HepG2 (cell line): ENCODE measurements around the gene HUNK. TPM values are rescaled to one million over a fixed set of nuclear protein-coding genes. Genes with fewer than 3 reads are reported as not detected.

Experiments
- ATAC-seq: fragments of 200-7000 bp; cut with Tn5 transposase; 3 replicates; pipeline ENCODE4 v1.9.1; 2020; ENCODE audit warnings: mild to moderate bottlenecking, moderate library complexity
- BruUV-seq: library from RNA; stranded (reverse); fragments of 400-500 nt; replicated peaks from 2 replicates; lab custom pipeline; 2021; lab: Mats Ljungman, UMichigan
- CTCF ChIA-PET: fragments of 300-600 bp; formaldehyde crosslinking; extraction: SDS; loops from one replicate; lab custom pipeline; 2021; ENCODE audit warnings: low total read pairs, inconsistent platforms, low intra/inter-chr PET ratio; lab: Yijun Ruan, JAX
- POLR2A ChIA-PET: fragments of 350-600 bp; sonication (Branson Sonifier 250); formaldehyde crosslinking; loops from one replicate; lab custom pipeline; 2020; ENCODE audit warnings: antibody characterized with exemption, inconsistent platforms; lab: Yijun Ruan, JAX
- DNase-seq: peaks from one replicate; pipeline ENCODE4 v3.0.0-alpha.2; 2015; ENCODE audit warnings: low spot score
- FAIRE-seq: peaks from 3 replicates; lab custom pipeline; 2011; peaks lifted over from hg19 to GRCh38; lab: Jason Lieb, UNC
- H2AFZ ChIP-seq: one replicate; pipeline ENCODE4 v1.6.1; 2011; ENCODE audit warnings: low read length, inconsistent platforms
- H3K27ac ChIP-seq: fragments of 300-600 bp; 3 replicates; pipeline ENCODE4 v1.8.0; 2011; ENCODE audit warnings: mixed run types, mild to moderate bottlenecking, mixed read lengths, low read length, inconsistent platforms; ENCODE audit not compliant: insufficient read depth; ENCODE audit errors: extremely low read length
- H3K27me3 ChIP-seq, 2 experiments: fragments of 200-600 bp in 1 of 2; 2 replicates in 1 of 2; 3 replicates in 1 of 2; pipeline versions ENCODE4 v1.6.0 to v1.8.0; 2011; ENCODE audit warnings: low read length in 2 of 2, mild to moderate bottlenecking in 2 of 2, moderate library complexity in 2 of 2, inconsistent platforms in 1 of 2; ENCODE audit not compliant: insufficient read depth in 2 of 2, control insufficient read depth in 1 of 2
- H3K36me3 ChIP-seq, 2 experiments: fragments of 200-600 bp in 1 of 2; replicated peaks in 1 of 2; 2 replicates in 1 of 2; 3 replicates in 1 of 2; pipeline versions ENCODE4 v1.5.1 to v1.8.0; 2011; ENCODE audit warnings: low read length in 2 of 2, inconsistent platforms in 1 of 2; ENCODE audit not compliant: insufficient read depth in 2 of 2, control insufficient read depth in 1 of 2
- H3K4me1 ChIP-seq: 2 replicates; pipeline ENCODE4 v1.5.1; 2012; ENCODE audit warnings: low read length, inconsistent platforms; ENCODE audit not compliant: insufficient read depth
- H3K4me2 ChIP-seq: 2 replicates; pipeline ENCODE4 v1.6.0; 2011; ENCODE audit warnings: low read depth, low read length, inconsistent platforms
- H3K4me3 ChIP-seq, 3 experiments: fragments of 200-600 bp in 1 of 3; sonication (generic), shearing (Covaris generic) in 1 of 3; replicated peaks in 1 of 3; 2 replicates each; pipeline ENCODE4 v1.5.1; 2011 to 2016; ENCODE audit warnings: low read length in 3 of 3, inconsistent platforms in 2 of 3, low read depth in 2 of 3, mild to moderate bottlenecking in 2 of 3, control low read depth in 1 of 3, mixed read lengths in 1 of 3; ENCODE audit not compliant: insufficient read depth in 1 of 3
- H3K79me2 ChIP-seq: one replicate; pipeline ENCODE4 v1.6.1; 2011; ENCODE audit warnings: low read length, inconsistent platforms; ENCODE audit not compliant: insufficient read depth
- H3K9ac ChIP-seq: 2 replicates; pipeline ENCODE4 v1.6.0; 2011; ENCODE audit warnings: mild to moderate bottlenecking, low read depth, low read length, inconsistent platforms; ENCODE audit not compliant: insufficient read depth
- H3K9me3 ChIP-seq: 2 replicates; pipeline ENCODE4 v1.5.1; 2012; ENCODE audit warnings: mild to moderate bottlenecking, low read length
- H4K20me1 ChIP-seq: 2 replicates; pipeline ENCODE4 v1.6.0; 2011; ENCODE audit warnings: inconsistent platforms, mild to moderate bottlenecking, low read length, moderate library complexity; ENCODE audit not compliant: insufficient read depth
- ARNT ChIP-seq: fragments of 450-650 bp; IDR thresholded peaks from 2 replicates; pipeline ENCODE4 v1.6.1; 2017
- CBFB ChIP-seq: sonication (generic); formaldehyde crosslinking; IDR thresholded peaks from 2 replicates; pipeline ENCODE4 v1.4.0; 2020; ENCODE audit warnings: missing genetic modification reagents
- GATAD1 ChIP-seq: IDR thresholded peaks from 2 replicates; pipeline ENCODE4 v1.6.1; 2016; ENCODE audit warnings: missing genetic modification reagents, missing compliant biosample characterization
- HDAC2 ChIP-seq: sonication (generic); formaldehyde crosslinking; IDR thresholded peaks from 2 replicates; pipeline ENCODE4 v1.4.0; 2020; ENCODE audit warnings: missing genetic modification reagents
- HNF4G ChIP-seq, 2 experiments: sonication (generic) in 1 of 2; formaldehyde crosslinking in 1 of 2; IDR thresholded peaks; 2 replicates each; pipeline versions ENCODE4 v1.4.0 to v1.6.1; 2011 to 2020; ENCODE audit warnings: borderline replicate concordance in 2 of 2, low read depth in 2 of 2, mild to moderate bottlenecking in 2 of 2, low read length in 1 of 2, missing genetic modification reagents in 1 of 2, moderate library complexity in 1 of 2
- JUN ChIP-seq: sonication (generic); formaldehyde crosslinking; IDR thresholded peaks from 2 replicates; pipeline ENCODE4 v1.4.0; 2020; ENCODE audit warnings: mild to moderate bottlenecking, missing genetic modification reagents
- KDM6A ChIP-seq: IDR thresholded peaks from 2 replicates; pipeline ENCODE4 v1.6.1; 2016; ENCODE audit warnings: low read depth
- MIER2 ChIP-seq: IDR thresholded peaks from 2 replicates; pipeline ENCODE4 v1.6.1; 2016; ENCODE audit warnings: missing biosample characterization, missing genetic modification reagents
- NBN ChIP-seq: fragments of 450-650 bp; conservative IDR thresholded peaks from 2 replicates; pipeline ENCODE4 v1.6.1; 2017
- RBM22 ChIP-seq: fragments of 200-400 bp; formaldehyde crosslinking; optimal IDR thresholded peaks from 2 replicates; pipeline ENCODE3; 2017; ENCODE audit warnings: mild to moderate bottlenecking, low read length, moderate library complexity
- SP1 ChIP-seq, 2 experiments: fragments of 450-650 bp in 1 of 2; sonication (generic) in 1 of 2; formaldehyde crosslinking in 1 of 2; IDR thresholded peaks; 2 replicates each; pipeline versions ENCODE4 v1.4.0 to v1.6.1; 2016 to 2020; ENCODE audit warnings: missing genetic modification reagents in 1 of 2
- TRIM24 ChIP-seq: sonication (generic); formaldehyde crosslinking; IDR thresholded peaks from 2 replicates; pipeline ENCODE4 v1.8.0; 2022; ENCODE audit warnings: mild to moderate bottlenecking, missing genetic modification reagents
- WIZ ChIP-seq: sonication (generic); formaldehyde crosslinking; IDR thresholded peaks from 2 replicates; pipeline ENCODE4 v1.5.1; 2020; ENCODE audit warnings: mild to moderate bottlenecking, missing genetic modification reagents
- ZFX ChIP-seq: sonication (generic); formaldehyde crosslinking; IDR thresholded peaks from 2 replicates; pipeline ENCODE4 v1.4.0; 2020; ENCODE audit warnings: mild to moderate bottlenecking, low read depth, missing genetic modification reagents, moderate library complexity
- ZMYM4 ChIP-seq: sonication (generic); formaldehyde crosslinking; IDR thresholded peaks from 2 replicates; pipeline ENCODE4 v1.8.1; 2023; ENCODE audit warnings: mild to moderate bottlenecking, missing genetic modification reagents
- ZNF160 ChIP-seq: sonication (generic); formaldehyde crosslinking; IDR thresholded peaks from 2 replicates; pipeline ENCODE4 v1.8.0; 2022; ENCODE audit warnings: mild to moderate bottlenecking, inconsistent platforms, missing genetic modification reagents
- ZNF256 ChIP-seq: sonication (generic); formaldehyde crosslinking; conservative IDR thresholded peaks from 2 replicates; pipeline ENCODE4 v1.4.0; 2020; ENCODE audit warnings: missing genetic modification reagents
- ZNF543 ChIP-seq: sonication (generic); formaldehyde crosslinking; IDR thresholded peaks from 2 replicates; pipeline ENCODE4 v1.4.0; 2020; ENCODE audit warnings: mild to moderate bottlenecking, missing genetic modification reagents
- WGBS: methylation state at CpG from one replicate; pipeline ENCODE4 v1.1.6; 2017; ENCODE audit warnings: low lambda C conversion rate; 5-methylcytosine and 5-hydroxymethylcytosine counted together
- in situ Hi-C: cut with HindIII; loops from 2 replicates; pipeline ENCODE4 v1.10.0; 2017; ENCODE audit warnings: low pct_unique_long_range_greater_than_20kb; ENCODE audit not compliant: extremely low pct_ligation_motif_present
- intact Hi-C: fragments of 100-400 bp; cut with micrococcal nuclease; formaldehyde crosslinking; loops from one replicate; pipeline ENCODE4 v1.10.0; 2022; ENCODE audit not compliant: unreplicated experiment
- polyA plus RNA-seq, 8 experiments: library from polyadenylated mRNA; depleted of rRNA in 3 of 8; stranded (reverse) in 7 of 8; unstranded in 1 of 8; fragments of >200 nt; fragmentation: Illumina TruSeq in 4 of 8; extraction: Trizol in 4 of 8; gene quantifications; 2 replicates each; pipeline versions ENCODE4 v1.2.1 to v1.2.3, GENCODE V29; 2011 to 2016; ENCODE audit warnings: low read depth in 4 of 8, missing spikeins in 1 of 8, mixed read lengths in 1 of 8; ENCODE audit not compliant: insufficient read depth in 1 of 8
- total RNA-seq, 5 experiments: library from RNA; depleted of rRNA; stranded (reverse); fragments of >200 nt; fragmentation: Illumina TruSeq; extraction: Trizol; gene quantifications; 2 replicates each; pipeline ENCODE4 v1.2.3, GENCODE V29; 2016; ENCODE audit warnings: low read depth in 1 of 5
- TF ChIP-seq, protein P1 (sequence below): sonication (generic); formaldehyde crosslinking; IDR thresholded peaks from 2 replicates; pipeline ENCODE4 v1.4.0; 2020; ENCODE audit warnings: missing genetic modification reagents
- TF ChIP-seq, protein P2 (sequence below): sonication (generic); formaldehyde crosslinking; IDR thresholded peaks from 2 replicates; pipeline ENCODE4 v1.4.0; 2020; ENCODE audit warnings: missing genetic modification reagents
- TF ChIP-seq, protein P3 (sequence below): sonication (generic); formaldehyde crosslinking; IDR thresholded peaks from 2 replicates; pipeline ENCODE4 v1.4.0; 2020; ENCODE audit warnings: low read depth, mild to moderate bottlenecking, missing genetic modification reagents
- TF ChIP-seq, protein P4 (sequence below): fragments of 450-650 bp; IDR thresholded peaks from 2 replicates; pipeline ENCODE4 v1.6.1; 2017

Gene HUNK
- total and polyA plus RNA-seq, 2 of the 13 experiments (the other 11 are each of a cell fraction or from before 2014, with no cell fraction given) = 1.8 to 1.9 TPM

DNA sequence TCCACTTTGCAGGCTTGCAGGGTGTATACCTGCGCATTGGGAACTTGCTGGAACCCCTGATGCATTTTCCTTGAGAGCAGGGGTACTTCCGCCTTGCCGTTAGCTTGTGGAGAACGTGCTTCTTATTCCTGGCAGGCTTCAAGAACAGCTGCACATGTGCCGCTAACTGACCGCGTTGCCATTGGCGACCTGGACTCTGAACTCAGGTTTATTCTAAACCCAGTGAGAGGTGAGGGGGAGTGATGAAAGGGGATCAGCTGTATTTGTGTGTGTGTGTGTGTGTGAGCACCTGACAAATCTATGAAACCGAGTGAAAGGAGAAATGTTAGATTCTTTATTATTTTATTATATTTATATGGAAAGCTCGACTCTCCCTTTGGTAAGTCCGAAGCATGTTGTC, 128.6 kb downstream of the HUNK start:
- intact Hi-C loops = no loop called here
- peak overlapping the region; percentile 11 for H3K27ac ChIP-seq
- H3K9ac ChIP-seq = no peak overlapping the region
- no peak overlapping the region for H3K4me3 ChIP-seq
- H2AFZ ChIP-seq = no peak overlapping the region
- H3K4me1 ChIP-seq = peaks cover 16% of the 10 kb centered on the region
- ChIA-PET CTCF (no interaction called here), POLR2A (no interaction called here)
- in situ Hi-C loops = no loop called here
- H3K27me3 ChIP-seq = no peaks in the 10 kb centered on the region
- ATAC-seq (peak; percentile 91), DNase-seq (peak; percentile 76), FAIRE-seq (peak; percentile 51)
- H3K9me3 ChIP-seq = no peaks in the 10 kb centered on the region
- no TSS peak for BruUV-seq
- WGBS = 28% methylated on average over 7 of the region's 11 CpGs
- no peak overlapping the region; the same call in 1 of the 2 replicates for H3K4me2 ChIP-seq
- H4K20me1 ChIP-seq = no peaks in the 10 kb centered on the region
- H3K36me3 ChIP-seq = peaks cover 3 to 17% of the 10 kb centered on the region in 2 experiments; a peak in 3 of 5 replicates
- no peaks in the 10 kb centered on the region for H3K79me2 ChIP-seq
- TF ChIP-seq, protein P1, sequence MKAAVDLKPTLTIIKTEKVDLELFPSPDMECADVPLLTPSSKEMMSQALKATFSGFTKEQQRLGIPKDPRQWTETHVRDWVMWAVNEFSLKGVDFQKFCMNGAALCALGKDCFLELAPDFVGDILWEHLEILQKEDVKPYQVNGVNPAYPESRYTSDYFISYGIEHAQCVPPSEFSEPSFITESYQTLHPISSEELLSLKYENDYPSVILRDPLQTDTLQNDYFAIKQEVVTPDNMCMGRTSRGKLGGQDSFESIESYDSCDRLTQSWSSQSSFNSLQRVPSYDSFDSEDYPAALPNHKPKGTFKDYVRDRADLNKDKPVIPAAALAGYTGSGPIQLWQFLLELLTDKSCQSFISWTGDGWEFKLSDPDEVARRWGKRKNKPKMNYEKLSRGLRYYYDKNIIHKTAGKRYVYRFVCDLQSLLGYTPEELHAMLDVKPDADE (CRISPR knock-in tag) = no peak
- TF ChIP-seq, protein P2, sequence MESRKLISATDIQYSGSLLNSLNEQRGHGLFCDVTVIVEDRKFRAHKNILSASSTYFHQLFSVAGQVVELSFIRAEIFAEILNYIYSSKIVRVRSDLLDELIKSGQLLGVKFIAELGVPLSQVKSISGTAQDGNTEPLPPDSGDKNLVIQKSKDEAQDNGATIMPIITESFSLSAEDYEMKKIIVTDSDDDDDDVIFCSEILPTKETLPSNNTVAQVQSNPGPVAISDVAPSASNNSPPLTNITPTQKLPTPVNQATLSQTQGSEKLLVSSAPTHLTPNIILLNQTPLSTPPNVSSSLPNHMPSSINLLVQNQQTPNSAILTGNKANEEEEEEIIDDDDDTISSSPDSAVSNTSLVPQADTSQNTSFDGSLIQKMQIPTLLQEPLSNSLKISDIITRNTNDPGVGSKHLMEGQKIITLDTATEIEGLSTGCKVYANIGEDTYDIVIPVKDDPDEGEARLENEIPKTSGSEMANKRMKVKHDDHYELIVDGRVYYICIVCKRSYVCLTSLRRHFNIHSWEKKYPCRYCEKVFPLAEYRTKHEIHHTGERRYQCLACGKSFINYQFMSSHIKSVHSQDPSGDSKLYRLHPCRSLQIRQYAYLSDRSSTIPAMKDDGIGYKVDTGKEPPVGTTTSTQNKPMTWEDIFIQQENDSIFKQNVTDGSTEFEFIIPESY (CRISPR knock-in tag) = peak; percentile 98
- TF ChIP-seq ARNT (no peak), ZNF160 (no peak), NBN (no peak), CBFB (CRISPR knock-in tag) (no peak), TRIM24 (no peak), ZFX (CRISPR knock-in tag) (no peak), HDAC2 (no peak), KDM6A (CRISPR knock-in tag) (no peak), WIZ (no peak), MIER2 (CRISPR knock-in tag) (no peak), GATAD1 (CRISPR knock-in tag) (no peak), SP1 (IDR thresholded peaks at IDR 0.05) (no peak), SP1 (CRISPR knock-in tag; IDR thresholded peaks at IDR 0.05) (no peak), RBM22 (peak; percentile 81), ZMYM4 (CRISPR knock-in tag) (no peak), JUN (no peak), ZNF543 (CRISPR knock-in tag) (no peak), ZNF256 (CRISPR knock-in tag) (no peak), HNF4G (IDR thresholded peaks at IDR 0.05; ENCODE audit: borderline replicate concordance, low read depth, low read length) (peak; percentile 59), HNF4G (CRISPR knock-in tag; IDR thresholded peaks at IDR 0.05; ENCODE audit: borderline replicate concordance, low read depth) (no peak)
- TF ChIP-seq, protein P3, sequence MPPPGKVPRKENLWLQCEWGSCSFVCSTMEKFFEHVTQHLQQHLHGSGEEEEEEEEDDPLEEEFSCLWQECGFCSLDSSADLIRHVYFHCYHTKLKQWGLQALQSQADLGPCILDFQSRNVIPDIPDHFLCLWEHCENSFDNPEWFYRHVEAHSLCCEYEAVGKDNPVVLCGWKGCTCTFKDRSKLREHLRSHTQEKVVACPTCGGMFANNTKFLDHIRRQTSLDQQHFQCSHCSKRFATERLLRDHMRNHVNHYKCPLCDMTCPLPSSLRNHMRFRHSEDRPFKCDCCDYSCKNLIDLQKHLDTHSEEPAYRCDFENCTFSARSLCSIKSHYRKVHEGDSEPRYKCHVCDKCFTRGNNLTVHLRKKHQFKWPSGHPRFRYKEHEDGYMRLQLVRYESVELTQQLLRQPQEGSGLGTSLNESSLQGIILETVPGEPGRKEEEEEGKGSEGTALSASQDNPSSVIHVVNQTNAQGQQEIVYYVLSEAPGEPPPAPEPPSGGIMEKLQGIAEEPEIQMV = no peak
- TF ChIP-seq, protein P4, sequence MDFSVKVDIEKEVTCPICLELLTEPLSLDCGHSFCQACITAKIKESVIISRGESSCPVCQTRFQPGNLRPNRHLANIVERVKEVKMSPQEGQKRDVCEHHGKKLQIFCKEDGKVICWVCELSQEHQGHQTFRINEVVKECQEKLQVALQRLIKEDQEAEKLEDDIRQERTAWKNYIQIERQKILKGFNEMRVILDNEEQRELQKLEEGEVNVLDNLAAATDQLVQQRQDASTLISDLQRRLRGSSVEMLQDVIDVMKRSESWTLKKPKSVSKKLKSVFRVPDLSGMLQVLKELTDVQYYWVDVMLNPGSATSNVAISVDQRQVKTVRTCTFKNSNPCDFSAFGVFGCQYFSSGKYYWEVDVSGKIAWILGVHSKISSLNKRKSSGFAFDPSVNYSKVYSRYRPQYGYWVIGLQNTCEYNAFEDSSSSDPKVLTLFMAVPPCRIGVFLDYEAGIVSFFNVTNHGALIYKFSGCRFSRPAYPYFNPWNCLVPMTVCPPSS = no peak
